IMR-90 (cell line): ENCODE data around the gene COL4A1. TPM values are rescaled to one million over a fixed set of nuclear protein-coding genes. Genes with fewer than 3 reads are reported as not detected.

ENCODE experiments used
- ATAC-seq: fragments of 200-7000 bp; cut with Tn5 transposase; 2 replicates; pipeline ENCODE4 v1.9.1; 2020; ENCODE audit warnings: low read depth, mild to moderate bottlenecking, moderate library complexity
- BruUV-seq: library from RNA; stranded (reverse); fragments of 400-500 nt; replicated peaks from 2 replicates; lab custom pipeline; 2021; lab: Mats Ljungman, UMichigan
- CTCF ChIA-PET: fragments of 300-600 bp; formaldehyde crosslinking; extraction: SDS; loops from one replicate; lab custom pipeline; 2021; ENCODE audit warnings: antibody characterized with exemption; lab: Yijun Ruan, JAX
- POLR2A ChIA-PET: fragments of 300-600 bp; sonication (Branson Sonifier 250); formaldehyde crosslinking; loops from one replicate; lab custom pipeline; 2022; ENCODE audit warnings: antibody characterized with exemption; ENCODE audit not compliant: unreplicated experiment; lab: Charles Lee
- DNase-seq: peaks from one replicate; pipeline ENCODE4 v3.0.0; 2013
- H2AFZ ChIP-seq: replicated peaks from 2 replicates; pipeline ENCODE3; 2013; ENCODE audit warnings: low read length, mild to moderate bottlenecking; ENCODE audit not compliant: poor library complexity
- H2AK5ac ChIP-seq: 2 replicates; pipeline ENCODE4 v1.6.1; 2013; ENCODE audit warnings: low read depth, low read length, inconsistent platforms
- H2AK9ac ChIP-seq: replicated peaks from 2 replicates; pipeline ENCODE3; 2013; ENCODE audit warnings: mild to moderate bottlenecking, low read depth, low read length, moderate library complexity; ENCODE audit not compliant: poor library complexity
- H2BK120ac ChIP-seq: 2 replicates; pipeline ENCODE4 v1.6.1; 2013; ENCODE audit warnings: low read depth, low read length, inconsistent platforms
- H2BK15ac ChIP-seq: 3 replicates; pipeline ENCODE4 v1.6.1; 2013; ENCODE audit warnings: low read depth, low read length, inconsistent platforms
- H2BK20ac ChIP-seq: 2 replicates; pipeline ENCODE4 v1.6.1; 2013; ENCODE audit warnings: low read depth, mild to moderate bottlenecking, inconsistent platforms, low read length, moderate library complexity
- H2BK5ac ChIP-seq: 2 replicates; pipeline ENCODE4 v1.6.1; 2013; ENCODE audit warnings: mild to moderate bottlenecking, low read depth, low read length, inconsistent platforms; ENCODE audit not compliant: poor library complexity, severe bottlenecking
- H3K14ac ChIP-seq: replicated peaks from 2 replicates; pipeline ENCODE4 v1.6.1; 2013; ENCODE audit warnings: low read depth, low read length, inconsistent platforms
- H3K18ac ChIP-seq: 2 replicates; pipeline ENCODE4 v1.6.1; 2013; ENCODE audit warnings: low read depth, low read length, control low read depth
- H3K23ac ChIP-seq: 2 replicates; pipeline ENCODE4 v1.6.1; 2013; ENCODE audit warnings: low read depth, low read length, inconsistent platforms
- H3K27ac ChIP-seq: 2 replicates; pipeline ENCODE4 v1.5.1; 2013; ENCODE audit warnings: mild to moderate bottlenecking, control low read depth, low read length; ENCODE audit not compliant: insufficient read depth
- H3K27me3 ChIP-seq: 2 replicates; pipeline ENCODE4 v1.6.1; 2013; ENCODE audit warnings: low read length; ENCODE audit not compliant: control insufficient read depth, insufficient read depth
- H3K36me3 ChIP-seq: 2 replicates; pipeline ENCODE4 v1.6.1; 2013; ENCODE audit warnings: low read length, mixed read lengths; ENCODE audit not compliant: control insufficient read depth, insufficient read depth
- H3K4ac ChIP-seq: 2 replicates; pipeline ENCODE4 v1.6.1; 2013; ENCODE audit warnings: low read depth, low read length, inconsistent platforms
- H3K4me1 ChIP-seq: 2 replicates; pipeline ENCODE4 v1.6.1; 2013; ENCODE audit warnings: low read length, mixed read lengths; ENCODE audit not compliant: control insufficient read depth, insufficient read depth
- H3K4me2 ChIP-seq: 2 replicates; pipeline ENCODE4 v1.6.1; 2013; ENCODE audit warnings: low read depth, mild to moderate bottlenecking, control low read depth, low read length, moderate library complexity
- H3K4me3 ChIP-seq: 2 replicates; pipeline ENCODE4 v1.5.1; 2013; ENCODE audit warnings: low read depth, mild to moderate bottlenecking, control low read depth, low read length, moderate library complexity; ENCODE audit not compliant: insufficient read depth
- H3K56ac ChIP-seq: 2 replicates; pipeline ENCODE4 v1.6.1; 2013; ENCODE audit warnings: low read length, inconsistent platforms; ENCODE audit not compliant: insufficient read depth; ENCODE audit errors: extremely low read depth
- H3K79me1 ChIP-seq, 2 experiments: 2 replicates each; pipeline ENCODE4 v1.6.1; 2013; ENCODE audit warnings: low read length in 2 of 2, inconsistent platforms in 1 of 2, low read depth in 1 of 2
- H3K9ac ChIP-seq: 2 replicates; pipeline ENCODE4 v1.6.1; 2013; ENCODE audit warnings: low read depth, low read length, control low read depth
- H3K9me1 ChIP-seq: 2 replicates; pipeline ENCODE4 v1.6.1; 2013; ENCODE audit warnings: low read length, inconsistent platforms; ENCODE audit not compliant: insufficient read depth
- H3K9me3 ChIP-seq: 2 replicates; pipeline ENCODE4 v1.6.1; 2013; ENCODE audit warnings: low read length; ENCODE audit not compliant: control insufficient read depth, insufficient read depth
- H4K20me1 ChIP-seq: 2 replicates; pipeline ENCODE4 v1.6.1; 2013; ENCODE audit warnings: low read length, inconsistent platforms; ENCODE audit not compliant: insufficient read depth
- H4K5ac ChIP-seq: 2 replicates; pipeline ENCODE4 v1.6.1; 2013; ENCODE audit warnings: mild to moderate bottlenecking, low read depth, low read length, control low read depth
- H4K8ac ChIP-seq, 2 experiments: 2 replicates each; pipeline ENCODE4 v1.6.1; 2013; ENCODE audit warnings: low read depth in 2 of 2, low read length in 2 of 2, control low read depth in 1 of 2, inconsistent platforms in 1 of 2
- H4K91ac ChIP-seq: 2 replicates; pipeline ENCODE4 v1.6.1; 2013; ENCODE audit warnings: low read depth, low read length, inconsistent platforms; ENCODE audit not compliant: insufficient read depth
- FOS ChIP-seq: fragments of 150-350 bp; IDR thresholded peaks from 2 replicates; pipeline ENCODE4 v1.6.1; 2016; ENCODE audit warnings: low read depth, low read length
- POLR2A ChIP-seq: IDR thresholded peaks from 2 replicates; pipeline ENCODE4 v1.6.1; 2012; ENCODE audit warnings: mild to moderate bottlenecking, low read depth, low read length
- RAD21 ChIP-seq: IDR thresholded peaks from 2 replicates; pipeline ENCODE4 v1.6.1; 2012; ENCODE audit warnings: low read length, improper control_type of control experiment
- WGBS, 2 experiments: methylation state at CpG; one replicate each; pipeline versions ENCODE4 v1.1.5 to v1.1.7; 2013; ENCODE audit warnings: missing lambda C conversion rate in 2 of 2; ENCODE audit not compliant: insufficient read length in 1 of 2; ENCODE audit errors: extremely low coverage in 2 of 2; 5-methylcytosine and 5-hydroxymethylcytosine counted together
- dilution Hi-C: fragments of 300-500 bp; cut with HindIII; formaldehyde crosslinking; loops from one replicate; pipeline ENCODE4 v1.14.3; 2018; ENCODE audit warnings: low sequenced_read_pairs; ENCODE audit not compliant: unreplicated experiment
- in situ Hi-C: fragments of 300-500 bp; cut with MboI; formaldehyde crosslinking; loops from 3 replicates; pipeline ENCODE4 v1.14.3; 2019; ENCODE audit warnings: low sequenced_read_pairs, inconsistent platforms, mixed read lengths
- intact Hi-C: fragments of 100-400 bp; cut with micrococcal nuclease; formaldehyde crosslinking; loops from 2 replicates; pipeline ENCODE4 v1.10.0; 2022
- polyA plus RNA-seq, 3 experiments: library from polyadenylated mRNA; depleted of rRNA; stranded (reverse); fragments of >200 nt; gene quantifications; 2 replicates each; pipeline ENCODE4 v1.2.3, GENCODE V29; 2012; ENCODE audit warnings: low replicate concordance in 1 of 3
- total RNA-seq: library from RNA; depleted of rRNA; stranded (reverse); fragments of >200 nt; gene quantifications from 2 replicates; pipeline ENCODE4 v1.2.3, GENCODE V29; 2012
- TF ChIP-seq, protein P1 (sequence below): conservative IDR thresholded peaks from 2 replicates; pipeline ENCODE4 v1.5.1; 2012; ENCODE audit warnings: mild to moderate bottlenecking, low read depth, low read length, improper control_type of control experiment

Gene COL4A1
- total and polyA plus RNA-seq, 2 of the 4 experiments (the other 2 are of a cell fraction): 230 to 337 TPM

DNA sequence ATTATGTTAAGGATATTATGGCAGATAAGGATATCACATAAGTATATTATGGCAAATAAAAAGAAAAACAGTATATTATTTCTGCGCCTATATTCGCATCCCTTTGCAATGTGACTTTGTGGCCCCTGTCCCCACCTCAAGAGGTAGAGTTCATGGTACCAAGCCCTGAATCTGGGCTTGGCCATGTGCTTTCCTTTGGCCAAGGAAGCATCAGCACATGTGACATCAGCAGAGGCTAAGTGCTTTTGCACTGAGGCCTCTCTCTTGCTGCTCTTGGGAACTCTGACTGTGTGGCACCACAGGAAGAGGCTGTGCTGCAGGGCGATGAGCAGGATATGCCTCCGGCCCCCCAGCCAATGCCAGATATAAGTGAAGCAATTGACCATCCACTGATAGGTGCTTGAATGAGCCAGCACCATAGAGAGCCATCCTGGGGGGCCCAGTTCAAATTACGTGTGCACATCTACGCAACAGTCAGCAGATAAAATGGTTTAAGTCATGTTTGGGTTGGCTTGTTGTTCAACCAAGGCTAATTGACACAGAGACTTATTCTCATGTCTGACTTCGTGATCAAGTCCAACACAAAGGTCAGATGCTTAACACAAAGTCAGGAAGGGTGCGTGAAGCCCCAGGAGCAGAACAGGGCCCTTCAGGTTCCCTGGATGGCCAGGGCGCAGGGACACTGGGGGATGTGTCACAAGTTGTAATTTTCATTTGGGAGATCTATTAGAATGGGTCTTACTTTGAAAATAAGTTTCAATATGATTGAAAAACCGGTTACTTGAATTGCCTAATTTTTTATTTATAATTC is 173.3 kb downstream of the COL4A1 start (continued):
- TF ChIP-seq FOS: no peak

DNA sequence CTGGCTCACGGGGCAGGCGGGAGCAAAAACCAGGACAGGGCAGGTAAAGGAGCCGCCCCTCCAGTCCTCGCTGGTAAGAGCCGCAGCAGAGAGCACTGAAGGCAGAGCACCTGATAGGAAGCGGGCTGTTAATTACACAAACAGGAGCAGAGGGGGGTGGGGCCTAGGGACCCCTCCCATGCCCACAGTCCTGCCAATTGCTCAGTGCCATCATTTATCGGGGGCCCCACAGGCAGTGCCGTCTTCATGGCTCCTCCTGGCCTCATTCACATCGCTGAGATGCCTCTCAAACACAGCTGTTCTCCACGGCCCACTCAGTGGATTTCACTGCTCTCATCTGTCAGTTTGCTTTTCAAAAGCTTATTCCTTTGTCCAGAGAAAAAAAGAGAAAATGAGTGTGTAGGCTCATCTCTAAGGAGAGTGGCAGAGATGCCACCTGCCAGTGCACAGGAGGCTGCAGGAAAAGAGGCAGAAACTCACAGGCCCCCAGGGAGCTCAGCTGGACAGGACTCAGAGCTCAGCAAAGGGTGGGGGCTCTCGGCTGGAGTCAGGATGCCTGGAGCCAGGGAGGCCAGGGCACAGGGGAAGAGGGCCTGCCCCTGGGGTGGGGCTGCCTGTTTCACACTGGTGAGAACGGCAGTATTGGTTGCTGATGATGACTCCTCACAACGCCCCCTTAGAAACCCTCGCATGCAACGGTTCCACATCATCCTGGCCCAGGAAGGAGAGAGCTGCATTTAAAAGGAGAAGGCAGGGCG is 174.6 kb downstream of the COL4A1 start:
- H3K4me1 ChIP-seq: peaks cover 7% of the 10 kb centered on the region
- TF ChIP-seq RAD21: no peak
- no peak for TF ChIP-seq POLR2A
- TF ChIP-seq, protein P1, sequence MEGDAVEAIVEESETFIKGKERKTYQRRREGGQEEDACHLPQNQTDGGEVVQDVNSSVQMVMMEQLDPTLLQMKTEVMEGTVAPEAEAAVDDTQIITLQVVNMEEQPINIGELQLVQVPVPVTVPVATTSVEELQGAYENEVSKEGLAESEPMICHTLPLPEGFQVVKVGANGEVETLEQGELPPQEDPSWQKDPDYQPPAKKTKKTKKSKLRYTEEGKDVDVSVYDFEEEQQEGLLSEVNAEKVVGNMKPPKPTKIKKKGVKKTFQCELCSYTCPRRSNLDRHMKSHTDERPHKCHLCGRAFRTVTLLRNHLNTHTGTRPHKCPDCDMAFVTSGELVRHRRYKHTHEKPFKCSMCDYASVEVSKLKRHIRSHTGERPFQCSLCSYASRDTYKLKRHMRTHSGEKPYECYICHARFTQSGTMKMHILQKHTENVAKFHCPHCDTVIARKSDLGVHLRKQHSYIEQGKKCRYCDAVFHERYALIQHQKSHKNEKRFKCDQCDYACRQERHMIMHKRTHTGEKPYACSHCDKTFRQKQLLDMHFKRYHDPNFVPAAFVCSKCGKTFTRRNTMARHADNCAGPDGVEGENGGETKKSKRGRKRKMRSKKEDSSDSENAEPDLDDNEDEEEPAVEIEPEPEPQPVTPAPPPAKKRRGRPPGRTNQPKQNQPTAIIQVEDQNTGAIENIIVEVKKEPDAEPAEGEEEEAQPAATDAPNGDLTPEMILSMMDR: no peak
- H2AK9ac ChIP-seq: peak overlapping the region; percentile 74
- no peak overlapping the region for H3K14ac ChIP-seq
- peaks cover 3% of the 10 kb centered on the region for H3K9me1 ChIP-seq
- peak overlapping the region; percentile 82 for H2AFZ ChIP-seq
- H4K8ac ChIP-seq: peak overlapping the region in 1 of 2 experiments; percentile 45; a peak in 1 of 4 replicates
- ChIA-PET CTCF (interaction anchor here (0.5 kb wide), 1 partner anchor 17 kb away, joined by 3 read pairs; no protein-coding TSS in a partner anchor), POLR2A (no interaction called here)
- no TSS peak for BruUV-seq
- no peak overlapping the region for H3K18ac ChIP-seq
- no peak overlapping the region for H3K56ac ChIP-seq
- H2BK5ac ChIP-seq: no peak overlapping the region
- H2AK5ac ChIP-seq: peak overlapping the region; percentile 51; the same call in 1 of the 2 replicates
- no peaks in the 10 kb centered on the region for H4K20me1 ChIP-seq
- H2BK15ac ChIP-seq: peak overlapping the region; percentile 56; the same call in 1 of the 3 replicates
- H3K27ac ChIP-seq: no peak overlapping the region
- no peak overlapping the region for H3K4me2 ChIP-seq
- dilution Hi-C loops: no loop called here
- in situ Hi-C loops: no loop called here
- peak overlapping the region; percentile 32; the same call in 1 of the 2 replicates for H2BK120ac ChIP-seq
- no peaks in the 10 kb centered on the region for H3K79me1 ChIP-seq
- no peak overlapping the region for H3K4me3 ChIP-seq
- H3K27me3 ChIP-seq: no peaks in the 10 kb centered on the region
- no CpG with 5 or more reads among the region's 16 CpGs for WGBS, 2 experiments
- no peak overlapping the region for H3K4ac ChIP-seq
- DNase-seq: peak; percentile 50
- ATAC-seq: peak; percentile 51
- H4K5ac ChIP-seq: no peak overlapping the region
- peak overlapping the region; percentile 54; the same call in 1 of the 2 replicates for H2BK20ac ChIP-seq
- intact Hi-C loops: no loop called here
- H3K36me3 ChIP-seq: no peaks in the 10 kb centered on the region
- H3K23ac ChIP-seq: no peak overlapping the region
- no peaks in the 10 kb centered on the region for H3K9me3 ChIP-seq
- no peak overlapping the region for H4K91ac ChIP-seq
- no peak overlapping the region for H3K9ac ChIP-seq
